ENCODE measurements around the gene CELF4.

CELF4 gene

DNA sequence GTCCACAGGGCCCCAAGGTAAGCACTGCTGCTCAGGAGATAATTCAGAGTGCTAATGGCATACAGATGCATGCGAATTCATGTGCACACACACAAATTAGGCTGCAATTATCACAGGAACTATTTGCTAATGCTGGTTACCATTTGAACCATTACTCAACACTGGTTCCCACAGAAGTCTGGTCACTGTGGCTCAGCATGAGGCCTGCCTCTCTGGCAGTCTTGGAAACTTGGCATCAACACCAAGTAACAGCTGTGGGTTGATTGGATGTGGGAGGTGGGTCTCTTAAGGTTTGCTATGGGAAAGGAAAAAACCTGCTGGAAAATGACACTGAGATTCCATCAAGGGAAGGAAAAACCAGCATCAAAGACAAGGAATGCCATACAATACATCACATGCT, 105.0 kb downstream of the CELF4 start:
- no peak for DNase-seq

DNA sequence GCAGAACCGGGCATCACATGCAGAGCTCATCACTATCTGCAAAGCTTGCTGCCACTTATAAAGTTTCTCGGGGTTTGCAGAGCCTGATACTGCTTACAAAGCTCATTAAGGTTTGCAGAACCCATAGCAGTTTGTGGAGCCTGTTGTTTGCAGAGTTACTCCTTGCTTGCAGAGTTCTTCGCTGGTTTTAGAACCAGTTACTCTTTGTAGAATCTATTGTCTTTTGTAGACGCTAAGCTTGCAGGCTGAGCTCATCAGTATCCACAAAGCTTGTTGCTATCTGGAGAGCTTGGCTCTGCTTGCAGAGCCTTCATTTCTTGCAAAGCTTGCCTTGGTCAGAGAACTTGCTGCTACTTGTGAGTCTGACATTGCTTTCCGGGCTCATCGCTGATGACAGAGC, 106.9 kb downstream of the CELF4 start:
- no peak for DNase-seq

DNA sequence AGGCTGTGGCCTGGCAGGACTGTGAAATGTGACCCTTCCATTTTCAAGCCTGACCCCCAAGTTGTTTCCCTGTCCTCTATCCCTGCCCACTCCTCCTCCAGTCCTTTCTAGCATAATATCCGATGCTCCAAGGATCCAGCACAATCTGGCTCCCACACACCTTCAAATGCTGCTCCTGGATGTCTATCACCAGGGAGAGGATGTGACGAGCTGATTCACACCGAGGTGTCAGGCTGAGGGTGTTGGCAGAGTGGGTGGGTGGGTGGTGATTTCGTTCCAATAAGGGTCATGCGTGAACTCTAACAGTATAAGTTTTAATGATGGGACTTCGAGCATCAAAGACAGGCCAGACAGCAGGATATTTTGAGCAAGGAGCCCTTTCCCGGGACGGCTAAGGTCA, 107.8 kb downstream of the CELF4 start:
- DNase-seq = no peak

DNA sequence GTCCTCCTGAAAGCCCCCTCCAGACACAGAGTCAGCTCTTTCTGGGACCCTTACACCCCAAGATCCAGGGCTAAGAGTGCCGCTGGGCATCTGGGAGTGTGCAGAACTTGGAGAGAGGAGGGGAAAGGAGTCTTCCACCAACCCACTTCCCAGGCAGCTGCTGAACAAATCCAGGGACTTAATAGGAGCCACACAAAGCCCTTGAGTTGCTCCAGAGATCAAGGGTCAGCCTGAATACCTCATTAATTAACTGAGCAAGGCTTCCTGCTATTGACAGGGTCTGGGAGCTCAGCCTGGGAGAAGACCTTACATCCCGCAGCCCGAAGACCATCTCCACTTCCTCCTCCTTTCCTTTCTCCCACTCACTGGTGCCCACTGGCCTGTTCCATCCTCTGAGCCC, 108.3 kb downstream of the CELF4 start:
- no peak for DNase-seq

DNA sequence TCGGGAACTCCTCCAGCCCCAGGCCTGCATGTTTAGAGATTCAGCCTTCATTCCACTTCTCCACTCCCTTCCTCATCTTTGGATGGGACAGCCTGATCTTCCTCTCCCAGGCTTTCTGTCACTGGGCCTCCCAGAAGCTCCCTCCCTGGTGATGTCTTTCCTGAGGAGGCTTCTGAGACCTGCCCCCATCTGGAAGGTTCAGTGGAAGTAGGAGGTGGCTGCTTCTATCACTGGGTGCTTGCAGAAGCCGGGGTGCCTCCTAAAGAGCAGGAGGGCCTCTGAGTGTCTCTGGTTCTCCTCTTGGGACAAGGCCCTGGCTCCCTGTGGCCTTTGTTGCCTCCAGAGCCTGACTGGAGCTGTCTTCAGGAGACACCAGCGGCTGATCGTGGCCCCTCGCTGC, 108.7 kb downstream of the CELF4 start:
- no peak for DNase-seq

DNA sequence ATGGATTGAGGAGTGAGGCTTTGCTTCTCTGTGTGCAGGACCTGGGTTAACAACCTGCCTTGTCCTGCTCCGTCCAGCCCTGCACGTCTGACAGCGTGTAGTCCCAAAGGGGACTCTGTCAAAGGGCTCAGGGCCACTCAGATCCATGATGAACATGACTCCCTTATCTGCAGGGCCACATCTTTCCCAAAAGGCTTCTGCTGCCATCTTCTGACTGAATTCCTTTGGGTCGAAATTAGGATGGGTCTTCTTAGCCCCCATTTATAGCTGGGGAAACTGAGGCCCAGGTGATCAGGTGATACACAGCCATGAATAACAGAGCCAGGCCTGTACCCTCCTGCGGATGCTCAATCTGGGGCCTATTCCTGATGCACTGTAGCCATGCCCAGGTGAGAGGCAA, 109.2 kb downstream of the CELF4 start:
- DNase-seq = no peak

DNA sequence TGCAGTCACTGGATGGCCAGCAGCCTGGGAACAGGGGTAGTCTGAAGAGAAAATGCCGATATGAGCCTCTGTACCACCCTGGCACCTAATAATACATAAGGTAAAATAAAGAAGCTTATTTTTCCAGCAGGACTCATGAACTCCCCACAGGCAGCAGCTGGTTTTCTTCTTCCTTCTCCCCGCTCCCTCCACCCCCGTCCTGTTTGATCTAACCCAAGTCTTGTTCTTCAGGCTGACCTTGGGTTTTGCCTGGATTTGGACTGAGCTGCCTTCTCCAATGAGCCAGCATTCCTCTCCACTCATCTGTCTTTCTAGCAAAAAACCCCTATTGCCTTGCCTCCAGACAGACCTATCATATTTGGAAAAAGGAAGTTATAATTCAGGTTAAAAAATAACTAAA, 111.8 kb downstream of the CELF4 start:
- no peak for DNase-seq

DNA sequence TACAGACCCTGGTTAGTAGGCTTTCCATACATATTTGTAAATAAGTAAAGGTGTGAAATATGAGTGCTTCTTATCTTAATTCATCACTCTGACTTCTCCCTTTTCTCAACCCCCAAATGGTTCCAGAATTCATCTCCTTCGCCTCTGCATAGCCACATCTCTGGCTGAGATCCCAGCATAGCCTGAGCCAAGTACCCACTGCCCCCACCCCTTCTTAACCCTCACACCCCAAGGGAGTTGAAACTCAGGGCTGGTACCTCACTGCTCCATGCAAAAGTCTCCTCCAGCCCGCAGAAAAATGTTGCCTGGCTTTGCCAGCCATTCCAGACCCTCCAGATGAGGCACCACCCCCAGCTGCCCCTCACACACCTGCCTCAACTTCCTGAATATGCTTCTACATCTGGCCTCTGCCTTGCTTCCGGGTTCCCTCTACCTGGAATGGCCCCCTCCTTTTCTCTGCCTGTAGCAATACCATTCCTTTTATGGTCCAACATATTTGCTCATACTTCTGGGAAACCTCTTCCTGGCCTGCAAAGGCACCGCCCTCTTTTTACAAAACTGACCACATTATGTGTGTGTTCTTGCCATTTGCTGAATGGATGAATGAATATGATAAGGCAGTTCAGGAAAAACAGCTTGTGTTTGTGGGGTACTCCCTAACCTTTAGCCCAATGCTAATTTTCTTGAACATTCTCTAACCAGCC, 112.8 kb downstream of the CELF4 start:
- DNase-seq = no peak

DNA sequence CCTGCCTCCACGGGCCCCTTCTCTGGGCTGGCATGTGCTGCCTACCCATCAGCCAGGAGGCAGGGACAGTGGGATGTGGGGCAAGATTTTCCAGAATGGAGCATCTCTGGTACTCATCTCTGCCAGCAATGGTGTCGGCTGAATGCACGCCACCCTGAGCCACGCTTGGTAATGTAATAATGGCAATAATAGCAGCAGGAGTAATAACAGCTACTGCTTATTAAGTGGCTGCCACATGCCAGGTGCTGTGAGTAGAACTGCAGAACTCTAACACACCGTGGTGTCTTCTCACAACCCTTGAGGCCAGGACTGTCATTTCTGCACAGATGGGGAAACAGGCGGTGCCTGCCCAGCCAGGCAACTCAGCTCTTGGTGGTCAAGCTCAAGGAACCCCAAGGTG, 113.6 kb downstream of the CELF4 start:
- no peak for DNase-seq

DNA sequence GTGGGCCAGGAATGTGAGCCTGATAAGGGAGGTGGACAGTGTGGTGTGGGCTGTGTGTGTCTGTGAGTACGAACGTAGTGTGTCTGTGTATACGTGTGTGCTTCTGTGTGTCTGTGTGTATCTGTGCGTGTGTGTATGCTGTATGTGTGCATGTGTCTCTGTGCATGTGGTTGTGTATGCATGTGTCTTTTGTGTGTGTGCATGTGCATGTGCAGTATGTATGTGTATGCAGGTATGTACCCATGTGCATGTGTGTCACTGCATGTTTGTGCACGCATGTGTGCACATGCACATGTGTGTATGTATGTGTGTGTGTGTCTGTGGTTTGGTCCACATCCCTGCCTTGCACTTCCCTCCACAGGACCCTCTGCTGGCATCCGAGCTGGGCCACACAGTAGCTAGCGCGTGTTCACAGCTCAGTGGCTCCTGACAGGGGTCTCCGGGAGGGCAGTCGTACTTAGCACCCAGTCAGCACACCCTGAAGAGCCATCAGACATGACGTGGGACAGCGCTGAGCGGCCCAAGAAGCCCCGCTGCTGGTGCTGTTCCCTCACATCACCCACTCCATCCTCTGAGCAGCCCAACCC, 114.3 kb downstream of the CELF4 start:
- no peak for DNase-seq

DNA sequence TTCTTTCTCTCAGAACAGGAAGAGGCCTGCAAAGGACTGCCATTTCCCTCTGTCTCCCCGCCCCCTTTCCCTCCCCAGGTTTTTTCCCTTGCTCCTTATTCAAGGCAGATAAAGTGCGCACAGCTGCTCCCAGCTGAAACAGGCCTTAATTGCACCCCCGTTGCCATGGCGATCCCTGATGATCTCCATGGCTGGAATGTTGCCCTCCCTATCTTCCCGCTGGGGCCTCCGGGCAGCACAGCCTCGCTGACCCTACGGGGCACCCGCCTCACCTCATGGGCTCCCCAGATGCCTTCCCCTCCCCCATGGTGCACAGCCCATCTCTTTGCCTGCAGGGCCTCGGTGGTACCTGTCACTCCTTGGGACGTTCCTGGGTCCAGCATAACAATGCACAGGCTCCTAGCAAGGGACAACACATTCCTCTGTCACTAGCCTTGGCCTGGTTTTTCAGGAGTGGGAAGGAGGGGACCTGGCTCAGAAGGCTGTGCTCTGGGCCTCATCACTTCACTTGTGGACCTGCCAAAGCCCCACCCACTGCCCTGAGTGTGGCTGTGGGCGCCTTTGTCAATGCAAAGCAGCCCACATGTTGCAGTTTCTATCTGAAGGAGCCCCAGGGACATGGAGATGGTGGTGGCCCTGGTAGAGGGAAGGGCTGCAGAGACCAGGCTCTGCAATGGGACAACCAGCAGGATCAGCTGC, 115.0 kb downstream of the CELF4 start:
- DNase-seq = peak; percentile 77 to 91

DNA sequence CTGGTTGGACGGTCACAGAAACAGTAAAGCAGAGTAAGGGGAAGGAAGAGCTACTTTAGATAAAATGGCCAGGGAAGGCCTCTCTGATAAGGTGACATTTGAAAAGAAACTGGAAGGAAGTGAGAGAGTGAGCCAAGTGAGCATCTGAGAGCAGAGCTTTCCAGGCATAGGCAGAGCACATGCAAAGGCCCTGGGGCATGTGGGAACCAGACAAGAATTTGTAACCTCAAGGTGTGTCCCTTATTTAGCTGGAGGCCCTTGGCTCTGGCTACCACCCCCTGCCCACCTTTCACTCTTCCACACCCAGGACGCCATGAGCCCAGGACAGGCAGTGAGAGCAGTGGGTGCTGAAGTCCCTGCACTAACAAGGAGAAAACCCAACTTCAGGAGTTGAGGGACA, 116.0 kb downstream of the CELF4 start:
- no peak for DNase-seq

DNA sequence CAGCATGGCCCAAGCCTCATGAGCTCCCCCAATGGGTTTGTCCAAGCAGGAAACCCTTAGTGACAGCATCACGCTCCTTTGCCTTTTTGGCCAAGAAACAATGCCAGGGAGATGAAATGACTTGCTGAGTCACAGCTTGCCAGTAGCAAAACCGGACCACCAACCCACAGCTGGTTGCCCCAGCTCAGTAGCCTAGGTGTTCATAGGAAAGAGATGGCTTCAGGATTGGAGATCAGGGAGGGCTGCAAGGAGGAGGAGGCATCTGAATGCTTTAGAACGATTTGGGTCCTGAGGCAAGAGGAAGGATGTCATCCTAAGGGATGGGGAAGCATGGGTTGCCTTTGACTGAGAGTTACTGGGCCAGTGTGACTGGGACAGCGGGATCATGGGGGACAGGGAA, 116.7 kb downstream of the CELF4 start:
- no peak for DNase-seq

DNA sequence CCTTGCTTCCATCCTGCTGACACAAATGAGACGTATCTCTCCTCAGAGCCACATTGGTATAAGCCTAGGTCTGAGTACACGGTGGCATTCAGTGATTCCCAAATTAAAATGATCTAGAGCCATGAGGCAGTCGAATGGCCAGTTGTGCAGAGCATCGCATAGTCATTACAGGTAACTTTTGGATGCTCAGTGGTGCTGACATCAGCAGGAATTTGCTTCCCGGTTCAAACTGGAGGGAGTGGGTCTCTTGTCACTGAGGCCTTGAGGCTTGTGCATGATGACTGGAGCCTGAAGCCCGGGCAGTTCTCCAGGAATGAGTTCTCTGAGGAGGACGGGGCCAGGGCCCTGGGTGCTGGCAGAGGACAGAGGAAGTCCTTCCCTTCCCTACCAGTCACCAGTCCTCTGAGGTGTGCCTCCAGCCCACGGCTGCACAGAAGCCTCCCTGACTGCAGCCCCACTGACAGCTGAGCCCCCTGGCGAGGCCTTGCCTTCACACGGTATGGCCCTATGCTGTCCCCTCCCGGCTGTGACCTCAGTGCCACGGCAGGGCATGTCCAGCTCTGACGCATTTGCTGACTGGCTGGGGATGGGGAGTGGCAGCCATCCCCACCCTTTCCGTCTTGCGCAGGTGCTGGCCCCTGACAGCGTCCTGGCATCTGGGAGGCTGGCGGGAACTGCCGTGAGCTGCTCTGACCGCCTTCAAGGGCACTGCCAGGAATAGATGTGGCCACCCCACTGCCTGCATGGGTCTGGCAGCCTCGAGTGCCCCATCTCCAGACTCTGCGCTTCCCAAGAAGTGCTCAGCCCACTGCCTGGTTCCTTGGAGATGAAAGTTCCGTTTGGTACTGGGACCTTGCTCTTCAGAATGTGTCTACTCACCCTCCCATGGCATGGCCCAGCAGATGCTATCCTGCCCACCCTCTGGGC, 117.4 kb downstream of the CELF4 start:
- DNase-seq = no peak

DNA sequence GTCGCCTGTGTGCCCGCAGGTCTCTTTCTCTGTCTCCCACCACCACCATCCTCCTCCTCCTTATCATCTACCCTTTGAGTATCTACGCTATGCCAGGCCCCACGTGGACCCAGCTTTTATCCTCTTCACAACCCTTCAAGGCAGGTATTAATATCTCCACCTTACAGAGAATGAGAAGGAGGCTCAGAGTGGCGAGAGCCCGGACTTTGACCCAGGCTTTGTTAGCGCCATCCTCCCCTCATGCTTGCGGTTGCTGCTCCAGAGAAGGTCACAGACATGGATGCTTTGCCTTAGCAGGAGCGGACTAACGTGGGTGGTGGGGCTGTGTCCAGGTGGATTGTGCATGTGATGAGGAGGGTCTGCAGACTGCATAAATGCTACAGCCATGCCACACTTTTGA, 119.8 kb downstream of the CELF4 start:
- no peak for DNase-seq

DNA sequence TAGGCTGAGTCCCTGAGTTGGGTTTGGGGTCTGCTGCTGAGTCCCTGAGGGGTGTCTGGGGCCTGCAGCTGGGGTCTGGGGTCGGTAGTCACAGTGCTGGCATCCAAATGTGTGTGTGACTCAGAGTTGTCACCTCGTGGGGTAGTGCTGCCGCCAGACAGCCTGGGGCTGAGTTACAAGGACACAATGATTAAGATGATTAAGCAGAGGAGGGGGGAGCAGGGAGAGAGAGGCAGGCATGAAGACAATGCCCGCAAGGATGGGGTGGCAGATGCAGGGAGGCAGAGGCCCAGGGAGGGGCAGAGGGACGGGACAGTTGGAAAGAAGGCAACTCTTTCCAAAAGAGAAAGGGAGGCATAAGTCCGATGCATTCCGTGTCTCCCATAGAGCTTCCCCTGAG, 120.2 kb downstream of the CELF4 start:
- DNase-seq = no peak

DNA sequence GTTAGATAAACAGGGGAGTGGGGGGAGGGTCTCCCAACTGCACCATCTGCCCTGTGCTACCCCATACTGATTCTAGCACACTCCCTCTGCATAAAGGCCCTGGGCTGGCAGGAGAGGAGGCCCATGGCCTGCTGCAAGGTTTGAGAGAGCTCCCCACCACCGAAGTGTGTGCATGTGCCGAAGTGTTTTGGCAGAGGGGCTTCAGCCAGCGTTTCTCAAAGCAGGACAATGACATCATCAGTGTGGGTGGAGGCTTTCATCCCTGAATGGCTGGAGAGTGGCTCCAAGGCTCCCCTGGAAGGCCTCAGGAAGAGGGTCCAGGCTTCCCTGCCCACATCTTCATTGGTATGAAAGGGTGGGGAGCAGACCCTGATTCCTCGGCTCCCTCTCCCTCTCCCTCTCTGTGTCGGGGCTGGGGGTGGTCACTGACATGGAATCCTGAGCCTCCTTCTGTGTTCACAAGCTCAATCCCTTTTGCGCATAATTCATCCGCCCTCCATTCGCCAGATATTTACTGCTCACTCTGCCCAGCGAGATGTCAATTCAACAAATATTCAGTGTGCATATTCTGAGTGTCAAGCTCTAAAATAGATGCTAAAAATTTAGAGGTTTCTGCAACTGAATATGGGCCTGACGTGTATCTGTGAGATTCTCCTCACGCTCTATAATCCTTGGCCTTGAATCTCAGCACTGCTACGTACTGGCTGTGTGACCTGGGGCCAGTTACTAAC, 122.1 kb downstream of the CELF4 start:
- DNase-seq = no peak

DNA sequence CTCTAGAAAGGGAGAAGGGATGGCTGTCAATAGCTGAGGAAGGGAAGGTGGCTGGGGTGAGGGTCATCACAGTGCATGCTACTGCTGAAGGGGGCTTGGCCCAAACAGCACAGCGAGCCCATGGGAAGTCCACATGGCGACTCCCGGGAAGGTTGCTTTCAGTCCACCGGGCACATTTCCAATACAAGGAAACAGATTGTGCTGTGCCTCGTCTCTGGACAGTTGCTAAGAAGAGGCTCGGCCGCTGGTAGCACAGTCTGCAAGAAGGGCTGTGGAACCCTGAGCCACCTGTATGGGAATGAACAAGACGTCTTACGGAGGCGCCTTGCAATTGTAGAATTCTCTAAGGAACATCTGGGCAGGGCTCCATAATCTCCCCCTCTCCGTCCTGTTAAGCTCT, 123.1 kb downstream of the CELF4 start:
- no peak for DNase-seq

DNA sequence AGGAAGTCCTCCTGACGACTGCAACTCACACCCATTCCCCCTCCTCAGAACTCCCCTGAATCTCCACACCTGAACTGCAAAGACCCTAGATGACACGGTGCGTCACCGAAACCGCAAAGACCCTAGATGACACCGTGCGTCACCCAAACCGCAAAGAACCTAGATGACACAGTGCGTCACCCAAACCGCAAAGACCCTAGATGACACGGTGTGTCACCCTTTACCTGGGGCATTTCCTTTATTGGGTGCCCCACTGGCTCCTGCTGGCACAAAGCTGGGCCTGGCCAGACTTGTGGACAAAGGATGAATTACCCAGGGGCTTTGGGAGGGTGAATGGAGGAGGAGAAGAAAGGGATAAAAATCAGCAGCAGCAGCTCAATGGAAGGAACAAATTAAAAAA, 123.8 kb downstream of the CELF4 start:
- peak in 1 of 2 experiments; percentile 32 for DNase-seq

DNA sequence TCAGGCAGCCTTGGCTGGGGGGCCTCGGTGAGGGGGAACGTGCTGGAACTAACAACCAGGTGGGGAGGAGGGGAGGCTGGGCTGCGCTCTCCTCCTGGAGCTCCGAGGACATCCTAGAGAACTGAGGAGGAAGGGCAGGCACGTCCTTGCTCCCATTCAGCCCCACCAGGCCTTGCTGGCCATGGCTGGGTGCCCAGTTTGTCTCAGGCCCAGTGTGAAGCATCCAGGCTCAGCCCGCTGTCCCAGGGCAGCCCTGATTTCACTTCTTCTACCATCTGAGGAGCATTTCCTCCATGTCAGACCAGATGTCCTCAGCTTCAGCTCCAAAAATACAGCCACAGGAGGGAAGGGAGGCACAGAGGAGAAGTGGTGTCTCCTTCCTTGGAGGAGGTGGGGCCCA, 125.4 kb downstream of the CELF4 start:
- no peak for DNase-seq

DNA sequence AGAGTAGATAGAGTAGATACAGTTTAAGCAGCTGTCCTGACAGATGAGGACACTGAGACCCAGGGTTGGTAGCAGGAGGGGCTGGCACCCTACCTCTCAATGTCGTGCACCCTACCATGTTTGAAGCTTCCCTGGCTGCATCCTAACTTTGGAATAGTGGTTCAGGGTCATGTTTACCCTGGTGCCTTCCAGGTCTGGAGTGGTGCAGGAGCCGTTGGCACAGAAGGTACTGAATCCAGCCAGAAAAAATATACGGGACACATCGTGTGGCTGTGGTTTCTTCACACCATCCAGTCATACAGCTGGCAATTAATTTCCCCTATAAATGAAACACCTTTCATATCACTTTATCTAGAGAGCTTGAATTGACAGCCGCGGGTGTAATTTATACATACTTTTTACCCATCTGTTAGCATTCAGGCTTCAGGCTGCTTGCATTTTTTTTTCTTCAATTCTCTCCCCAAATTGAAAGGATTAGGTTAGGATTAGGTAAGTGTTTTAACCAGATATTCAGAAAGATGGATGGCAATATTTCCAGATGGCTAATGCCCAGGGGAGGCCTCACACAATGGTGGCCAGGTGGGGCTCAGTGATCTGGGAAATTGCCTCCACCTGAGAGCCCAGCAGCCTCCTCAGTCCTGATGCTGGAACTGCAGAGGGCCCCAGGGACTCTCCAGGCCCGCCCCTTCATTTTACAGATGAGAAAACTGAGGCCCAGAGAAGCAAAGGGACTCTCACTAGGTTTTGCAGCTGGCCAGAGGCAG, 127.0 kb downstream of the CELF4 start:
- no peak for DNase-seq

DNA sequence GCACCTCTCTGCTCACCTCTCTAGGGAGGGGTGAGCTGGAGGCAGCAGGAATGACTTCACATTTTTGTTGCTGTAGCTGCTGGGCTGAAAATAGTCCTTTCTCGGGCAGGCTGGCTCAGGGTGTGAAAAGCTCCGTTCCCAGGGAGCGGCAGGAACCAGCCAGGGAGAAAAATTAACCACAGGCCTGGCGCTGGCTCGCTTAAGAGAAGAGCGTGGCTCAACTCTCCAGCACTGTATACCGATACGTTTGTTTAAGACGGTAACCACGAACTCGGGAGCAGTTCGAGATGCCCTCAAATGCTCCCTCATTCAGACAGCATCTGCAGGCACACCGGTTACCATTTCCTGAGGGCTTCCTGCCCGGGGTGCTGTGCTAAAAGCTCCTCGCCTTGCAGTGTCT, 129.6 kb downstream of the CELF4 start:
- peak in 1 of 2 experiments; percentile 25 for DNase-seq

All from NCI-H2081 (cell line).